DND-41 (cell line): ENCODE data around the gene SEPTIN11.

Experiments
- CTCF ChIP-seq: IDR thresholded peaks from 2 replicates; pipeline ENCODE4 v1.5.1; 2012; ENCODE audit warnings: borderline replicate concordance, low read length, moderate library complexity, mild to moderate bottlenecking; ENCODE audit not compliant: poor library complexity, severe bottlenecking; ENCODE audit errors: extremely low read depth
- EZH2 ChIP-seq: IDR thresholded peaks from 3 replicates; pipeline ENCODE4 v1.6.1; 2012; ENCODE audit warnings: borderline replicate concordance, low read depth, mild to moderate bottlenecking, moderate library complexity, low read length, inconsistent platforms; ENCODE audit not compliant: severe bottlenecking

- TF ChIP-seq CTCF (no peak), EZH2 (no peak)
Measured at GRCh38 chr4:76930685-76931084, 18.9 kb upstream of the SEPTIN11 start.
